Testis (tissue), 2 donors: Measurements from ENCODE around the gene CNKSR3.

Experiments
- CTCF ChIP-seq, 3 experiments: fragments of 450-650 bp in 2 of 3; fragments of 200-600 bp in 1 of 3; sonication (generic) in 1 of 3; IDR thresholded peaks; one replicate each; pipeline ENCODE4 v1.5.1; 2016 to 2019; ENCODE audit warnings: antibody characterized with exemption in 3 of 3, mild to moderate bottlenecking in 2 of 3, moderate library complexity in 1 of 3
- POLR2A ChIP-seq: fragments of 450-650 bp; IDR thresholded peaks from one replicate; pipeline ENCODE4 v1.6.1; 2017; ENCODE audit warnings: antibody characterized with exemption, mild to moderate bottlenecking, moderate library complexity

DNA sequence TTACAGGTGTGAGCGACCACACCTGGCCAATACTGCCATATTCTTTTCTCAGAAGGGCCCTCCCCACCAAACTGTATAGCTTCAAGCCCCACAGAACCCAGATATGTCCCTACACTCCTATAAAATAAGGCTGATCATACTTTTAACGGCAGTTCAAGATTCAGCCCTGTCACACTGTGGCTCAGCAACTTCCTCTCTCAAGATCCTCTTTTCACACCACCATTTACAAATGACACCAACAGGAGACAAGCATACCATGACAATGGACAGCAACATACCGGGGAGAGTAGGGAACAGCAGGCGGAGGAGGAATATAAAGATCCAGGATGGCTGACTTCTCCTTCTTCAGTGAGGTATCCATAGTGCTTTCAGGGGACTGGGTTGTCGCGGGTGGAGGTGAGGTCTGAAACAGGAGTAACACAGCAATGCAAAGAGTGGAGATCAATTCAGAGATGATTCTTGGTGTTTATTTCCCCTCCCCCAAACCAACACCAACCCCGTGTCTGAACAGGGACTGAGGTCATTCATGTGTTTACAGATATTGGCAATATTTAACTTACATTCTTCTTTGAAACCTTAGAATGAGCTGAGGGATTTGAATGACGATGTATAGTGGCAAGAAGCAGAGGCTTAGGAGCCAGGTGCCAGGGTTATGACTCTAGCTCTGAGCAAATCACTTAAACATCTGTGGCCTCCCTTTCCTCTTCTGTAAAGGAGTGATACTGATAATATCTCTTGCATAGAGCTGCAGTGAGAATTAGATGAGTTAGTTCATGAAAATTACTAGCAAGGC, 96.3 kb downstream of the CNKSR3 start:
- TF ChIP-seq CTCF (IDR thresholded peaks at IDR 0.05) (no peak), POLR2A (no peak)
